Amniotic epithelial cell (primary cell): ENCODE measurements around the gene CASQ2.

Experiments
- DNase-seq: peaks from one replicate; pipeline ENCODE4 v3.0.0-alpha.2; 2010; ENCODE audit warnings: low read depth

CASQ2 gene

GRCh38 chr1:115658646-115659045 lies 109.9 kb downstream of the CASQ2 start:
- DNase-seq, result no peak

GRCh38 chr1:115656461-115657077 lies 111.9 kb downstream of the CASQ2 start:
- DNase-seq, result no peak

DNA sequence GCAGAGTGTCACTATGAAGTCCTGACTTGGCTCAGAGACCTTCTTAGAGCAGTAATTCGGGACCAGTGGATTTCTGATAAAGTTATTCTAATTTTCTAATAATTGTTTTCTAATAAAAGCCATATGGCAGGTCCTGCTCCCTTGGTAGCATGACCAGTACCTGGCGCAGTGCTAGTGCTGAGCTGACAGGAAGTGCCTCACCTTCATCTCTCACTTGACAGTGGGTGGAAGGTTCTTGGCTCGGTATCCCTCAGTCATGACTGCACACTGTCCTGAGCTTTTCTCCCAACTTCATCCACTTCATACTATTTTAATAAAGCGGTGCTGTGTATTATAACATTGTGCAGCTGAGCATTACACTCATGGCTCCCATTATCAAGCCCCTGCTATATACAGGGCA lies 112.6 kb downstream of the CASQ2 start:
- DNase-seq, result no peak

- no peak for DNase-seq
These were observed 113.2 kb downstream of the CASQ2 start for GRCh38 chr1:115655306-115655663.

- DNase-seq, result peak; percentile 34
These were observed 113.7 kb downstream of the CASQ2 start for GRCh38 chr1:115654663-115655305.

GRCh38 chr1:115654125-115654524 lies 114.4 kb downstream of the CASQ2 start:
- DNase-seq, result no peak

- DNase-seq, result no peak
These were observed 116.2 kb downstream of the CASQ2 start for GRCh38 chr1:115652236-115652788.

DNA sequence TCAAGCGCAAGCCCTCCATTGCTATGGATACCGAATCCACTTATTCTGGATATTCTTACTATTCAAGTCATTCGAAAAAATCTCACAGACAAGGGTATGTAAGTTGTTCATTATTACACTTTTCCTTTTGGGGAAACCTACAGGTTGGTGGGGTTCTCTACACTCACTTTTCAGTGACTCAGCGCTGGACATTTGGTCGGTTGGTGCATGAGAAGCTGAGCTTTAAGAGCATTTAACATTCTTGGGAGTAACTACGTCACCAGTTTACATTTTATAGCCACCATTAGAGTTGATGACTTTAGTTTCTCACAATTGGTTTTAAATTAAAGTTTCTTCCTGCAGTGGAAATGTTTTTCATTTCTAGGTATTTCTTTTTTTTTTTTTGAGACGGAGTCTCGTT lies 117.1 kb downstream of the CASQ2 start:
- DNase-seq, result no peak

GRCh38 chr1:115650961-115651360 lies 117.6 kb downstream of the CASQ2 start:
- DNase-seq, result no peak
